KOPT-K1 (cell line): ENCODE results near the gene SNX27.
"Not testable (repeated sequence)": the region's sequence is repeated elsewhere in the genome, so short reads cannot be mapped to it uniquely, and the experiment has no call there.

Experiments used
- H3K27ac ChIP-seq: fragments of 200-600 bp; sonication (generic); 2 replicates; pipeline ENCODE4 v1.5.1; 2016; ENCODE audit warnings: antibody characterized with exemption, mild to moderate bottlenecking, low read depth, low read length; ENCODE audit not compliant: poor library complexity, severe bottlenecking
- H3K36me3 ChIP-seq: fragments of 200-600 bp; sonication (generic); 2 replicates; pipeline ENCODE4 v1.5.1; 2017; ENCODE audit warnings: antibody characterized with exemption, mild to moderate bottlenecking, low read length, moderate library complexity; ENCODE audit not compliant: insufficient read depth
- H3K9me3 ChIP-seq: fragments of 200-600 bp; sonication (generic); 2 replicates; pipeline ENCODE4 v1.5.1; 2017; ENCODE audit warnings: antibody characterized with exemption, low read length, mild to moderate bottlenecking; ENCODE audit not compliant: insufficient read depth, poor library complexity, severe bottlenecking

Gene SNX27

DNA sequence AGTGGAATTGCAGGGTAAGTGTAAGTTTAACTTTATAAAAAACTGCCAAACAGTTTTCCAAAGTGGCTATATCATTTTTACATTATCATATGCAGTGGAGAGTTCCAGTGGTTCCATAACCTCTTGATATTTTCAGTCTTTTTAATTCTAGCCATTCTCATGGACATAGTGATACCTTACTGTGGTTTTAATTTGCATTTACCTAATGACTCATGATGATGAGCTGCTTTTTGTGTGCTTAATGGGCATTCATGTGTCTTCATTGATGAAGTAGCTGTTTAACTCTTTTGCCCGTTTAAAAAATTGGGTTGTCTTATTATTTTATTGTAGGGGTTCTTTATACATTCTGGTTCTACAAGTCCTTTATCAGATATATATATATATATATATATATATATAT lies 29.4 kb downstream of the SNX27 start:
- peaks cover 25% of the 10 kb centered on the region; the same call in 1 of the 2 replicates for H3K36me3 ChIP-seq

DNA sequence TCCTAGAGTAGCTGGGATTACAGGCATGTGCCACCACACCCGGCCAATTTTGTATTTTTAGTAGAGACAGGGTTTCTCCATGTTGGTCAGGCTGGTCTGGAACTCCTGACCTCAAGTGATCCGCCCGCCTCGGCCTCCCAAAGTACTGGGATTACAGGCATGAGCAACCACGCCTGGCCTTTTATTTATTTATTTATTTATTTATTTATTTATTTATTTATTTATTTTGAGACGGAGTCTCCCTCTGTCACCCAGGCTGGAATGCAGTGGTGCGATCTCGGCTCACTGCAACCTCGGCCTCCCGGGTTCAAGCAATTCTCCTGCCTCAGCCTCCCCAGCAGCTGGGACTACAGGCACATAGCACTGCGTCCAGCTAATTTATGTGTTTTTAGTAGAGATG lies 31.2 kb downstream of the SNX27 start:
- not testable (repeated sequence) for H3K27ac ChIP-seq, H3K9me3 ChIP-seq
- H3K36me3 ChIP-seq = peaks cover 25% of the 10 kb centered on the region; the same call in 1 of the 2 replicates

More for the DNA sequence above, 29.4 kb downstream of the SNX27 start:
- Histone ChIP-seq H3K9me3 (no peaks in the 10 kb centered on the region), H3K27ac (no peak overlapping the region)

DNA sequence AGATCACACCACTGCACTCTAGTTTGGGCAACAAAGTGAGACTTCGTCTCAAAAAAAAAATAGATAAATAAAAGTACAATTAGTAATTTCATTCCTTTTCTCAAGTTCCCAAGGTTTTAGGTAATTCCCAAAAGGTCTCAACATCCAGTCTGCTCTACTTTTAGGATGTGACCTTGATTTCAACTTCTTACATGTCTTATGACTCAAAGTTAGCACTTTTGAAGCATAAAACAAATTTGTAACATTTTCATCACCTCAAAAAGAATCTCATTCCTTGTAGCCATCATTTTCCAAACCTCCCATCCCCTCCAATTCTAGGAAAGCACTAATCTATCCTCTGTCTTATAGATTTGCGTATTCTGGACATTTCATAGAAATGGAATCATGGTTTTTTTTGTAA lies 32.2 kb downstream of the SNX27 start:
- no peaks in the 10 kb centered on the region for H3K9me3 ChIP-seq
- H3K36me3 ChIP-seq = peaks cover 23% of the 10 kb centered on the region; the same call in 1 of the 2 replicates

DNA sequence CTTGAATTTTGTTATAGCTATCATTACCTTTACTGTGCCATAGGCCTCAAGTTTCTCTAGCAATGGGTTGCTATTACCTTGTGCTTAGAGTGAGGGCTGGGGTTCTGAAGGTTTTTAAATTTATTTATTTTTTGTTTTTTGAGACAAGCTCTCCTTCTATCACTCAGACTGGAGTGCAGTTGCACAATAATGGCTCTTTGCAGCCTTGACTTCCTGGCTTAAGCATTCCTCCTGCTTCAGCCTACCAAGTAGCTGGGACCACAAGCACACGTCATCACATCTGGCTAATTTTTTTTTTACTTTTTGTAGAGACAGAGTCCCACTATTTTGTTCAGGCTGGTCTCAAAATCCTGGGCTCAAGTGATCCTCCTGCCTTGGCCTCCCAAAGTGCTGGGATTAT lies 41.5 kb downstream of the SNX27 start:
- Histone ChIP-seq H3K27ac (no peak overlapping the region), H3K9me3 (no peaks in the 10 kb centered on the region), H3K36me3 (peaks cover 19% of the 10 kb centered on the region)

More for the DNA sequence above, 32.2 kb downstream of the SNX27 start:
- no peak overlapping the region for H3K27ac ChIP-seq

DNA sequence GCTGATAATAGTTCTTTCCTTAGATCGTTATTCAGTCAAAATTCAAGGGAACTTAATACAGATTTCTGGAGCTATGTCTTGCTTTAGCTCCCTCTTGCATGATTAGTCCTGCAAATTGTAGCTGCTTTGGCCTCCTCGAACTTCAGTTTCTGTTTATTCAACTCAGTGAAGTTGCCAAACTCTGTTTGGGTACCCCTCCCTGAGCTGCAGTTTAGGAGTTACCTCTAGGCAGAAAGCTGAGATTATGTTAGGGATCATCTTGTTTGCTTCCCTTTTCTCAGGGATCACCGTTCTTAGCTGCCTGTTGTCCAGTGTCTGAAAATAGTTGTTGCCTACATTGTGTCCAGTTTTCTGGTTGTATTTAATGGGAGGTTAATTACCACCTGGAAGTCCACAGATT lies 43.5 kb downstream of the SNX27 start:
- H3K36me3 ChIP-seq = peaks cover 36% of the 10 kb centered on the region
- no peaks in the 10 kb centered on the region for H3K9me3 ChIP-seq
- no peak overlapping the region for H3K27ac ChIP-seq

DNA sequence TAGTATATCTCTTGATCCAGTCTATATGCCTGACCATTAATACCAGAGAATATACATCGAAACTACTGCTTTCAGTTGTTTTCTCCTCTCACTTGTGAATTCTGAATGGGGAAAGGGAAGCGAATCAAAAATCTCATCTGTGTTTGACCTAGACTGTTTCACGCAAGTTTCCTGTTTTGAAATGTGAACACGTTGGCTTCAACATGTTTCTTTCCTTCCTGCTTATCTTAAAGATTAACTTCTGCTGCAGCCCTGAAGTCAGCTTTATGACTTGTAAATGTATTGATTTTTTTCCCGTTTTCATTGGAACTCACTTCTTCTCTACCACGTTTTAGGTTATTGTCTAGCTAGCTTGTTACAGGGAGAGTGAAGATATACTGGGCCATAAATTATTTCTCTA lies 49.9 kb downstream of the SNX27 start:
- no peak overlapping the region for H3K27ac ChIP-seq
- no peaks in the 10 kb centered on the region for H3K9me3 ChIP-seq
- peaks cover 67% of the 10 kb centered on the region for H3K36me3 ChIP-seq

DNA sequence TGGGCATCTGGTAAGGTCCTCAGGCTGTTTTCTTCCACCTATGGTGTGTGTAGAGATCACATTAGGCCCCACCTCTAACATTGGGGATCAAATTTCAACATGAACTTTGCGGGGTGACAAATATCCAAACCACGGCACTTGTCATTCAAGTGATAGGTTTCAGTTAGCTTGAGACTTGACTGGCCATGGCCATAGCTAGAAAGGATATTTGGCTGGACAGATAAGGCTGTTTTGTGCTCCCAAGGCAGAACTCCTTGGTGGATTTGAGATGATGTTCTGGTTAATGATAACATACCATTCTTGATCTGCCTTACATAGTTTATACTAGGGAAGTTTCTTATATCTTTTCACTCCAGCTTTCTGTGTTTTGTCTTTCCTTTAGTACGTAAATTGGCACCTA lies 56.2 kb downstream of the SNX27 start:
- Histone ChIP-seq H3K27ac (no peak overlapping the region), H3K36me3 (peaks cover 45% of the 10 kb centered on the region), H3K9me3 (no peaks in the 10 kb centered on the region)

DNA sequence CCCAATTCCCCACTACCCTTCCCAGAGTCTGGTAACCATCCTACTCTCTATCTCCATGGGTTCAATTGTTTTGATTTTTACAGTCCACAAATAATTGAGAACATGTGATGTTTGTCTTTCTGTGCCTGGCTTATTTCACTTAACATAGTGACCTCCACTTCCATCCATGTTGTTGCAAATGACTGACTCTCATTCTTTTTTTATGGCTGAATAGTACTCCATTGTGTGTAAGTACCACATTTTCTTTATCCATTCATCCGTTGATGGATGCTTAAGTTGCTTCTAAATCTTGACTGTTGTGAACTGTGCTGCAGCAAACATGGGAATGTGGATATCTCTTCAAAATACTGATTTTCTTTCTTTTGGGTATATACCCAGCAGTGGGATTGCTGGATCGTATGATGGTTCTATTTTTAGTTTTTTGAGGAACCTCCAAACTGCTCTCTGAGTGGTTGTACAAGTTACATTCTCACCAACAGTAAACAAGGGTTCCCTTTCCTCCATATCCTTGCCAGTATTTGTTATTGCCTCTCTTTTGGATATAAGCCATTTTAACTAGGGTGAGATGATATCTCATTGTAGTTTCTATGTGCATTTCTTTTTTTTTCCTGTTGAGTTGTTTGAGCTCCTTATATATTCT lies 58.3 kb downstream of the SNX27 start:
- peaks cover 39% of the 10 kb centered on the region for H3K36me3 ChIP-seq
- H3K27ac ChIP-seq, H3K9me3 ChIP-seq: not testable (repeated sequence)

DNA sequence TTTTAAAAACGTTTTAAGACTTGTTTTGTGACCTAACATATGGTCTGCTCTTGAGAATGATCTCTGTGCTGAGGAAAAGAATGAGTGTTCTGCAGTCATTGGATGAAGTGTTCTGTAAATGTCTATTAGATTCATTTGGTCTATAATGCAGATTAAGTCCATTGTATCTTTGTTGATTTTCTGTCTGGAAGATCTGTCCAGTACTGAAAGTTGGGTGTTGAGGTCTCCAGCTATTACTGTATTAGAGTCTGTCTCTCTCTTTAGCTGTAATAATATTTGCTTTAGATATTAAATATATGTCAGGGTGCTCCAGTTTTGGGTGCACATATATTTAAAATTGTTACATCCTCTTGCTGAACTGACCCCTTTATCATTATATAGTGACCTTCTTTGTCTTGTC lies 61.6 kb downstream of the SNX27 start:
- Histone ChIP-seq H3K9me3 (no peaks in the 10 kb centered on the region), H3K36me3 (peaks cover 28% of the 10 kb centered on the region), H3K27ac (no peak overlapping the region)

DNA sequence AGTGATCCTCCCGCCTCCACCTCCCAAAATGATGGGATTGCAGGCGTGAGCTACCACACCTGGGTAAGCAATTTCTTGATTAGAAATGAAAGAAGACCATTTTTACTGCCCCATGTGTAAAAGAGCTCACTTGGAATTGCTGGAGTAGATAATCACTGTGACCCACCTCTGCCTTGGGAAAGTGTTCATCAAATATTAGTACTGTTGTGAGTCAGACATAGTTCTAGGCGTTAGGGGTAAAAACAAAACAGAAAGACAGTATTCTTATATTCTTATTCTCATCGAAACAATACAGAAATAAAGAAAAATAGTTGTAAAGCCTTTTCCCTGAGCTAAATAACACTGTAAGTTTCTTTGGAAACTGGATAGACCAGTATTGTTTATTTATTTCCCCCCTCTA lies 68.5 kb downstream of the SNX27 start:
- Histone ChIP-seq H3K36me3 (peaks cover 37% of the 10 kb centered on the region), H3K27ac (no peak overlapping the region), H3K9me3 (no peaks in the 10 kb centered on the region)

DNA sequence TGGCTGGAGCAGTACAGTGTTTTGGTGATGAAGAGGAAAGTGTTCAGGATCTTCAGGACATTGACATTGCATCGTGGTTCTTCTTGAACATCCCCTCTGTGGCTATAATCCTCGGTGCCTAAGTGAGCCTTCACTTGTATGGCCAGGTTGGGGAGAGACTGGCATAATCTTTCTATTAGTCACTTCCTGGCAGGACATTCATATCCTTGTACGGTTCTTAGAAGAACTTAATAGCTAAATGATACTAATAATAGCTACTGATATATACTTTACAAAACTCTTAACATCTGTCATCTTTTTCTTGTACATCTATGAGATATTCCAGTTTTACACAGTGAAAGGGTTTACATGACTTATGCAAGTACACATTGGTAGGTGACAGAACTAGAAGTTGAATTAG lies 69.0 kb downstream of the SNX27 start:
- Histone ChIP-seq H3K36me3 (peaks cover 39% of the 10 kb centered on the region), H3K9me3 (no peaks in the 10 kb centered on the region), H3K27ac (no peak overlapping the region)

DNA sequence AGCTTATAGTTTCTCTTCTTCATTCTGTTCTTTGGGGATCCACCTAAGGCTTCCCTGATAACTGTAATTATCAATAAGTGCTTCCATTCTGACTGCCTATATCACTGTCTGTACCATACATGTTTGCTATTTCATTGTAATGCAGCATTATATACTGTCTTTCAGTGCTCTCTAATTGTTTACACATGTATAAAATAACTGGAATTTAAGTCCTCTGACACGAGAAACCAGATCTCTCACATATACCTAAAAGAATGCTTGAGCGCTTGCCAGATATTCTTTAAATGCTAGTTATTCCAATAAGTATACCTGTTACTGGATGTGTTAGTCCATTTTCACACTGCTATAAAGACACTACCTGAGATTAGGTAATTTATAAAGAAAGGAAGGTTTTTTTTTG lies 70.1 kb downstream of the SNX27 start:
- H3K9me3 ChIP-seq = no peaks in the 10 kb centered on the region
- no peak overlapping the region for H3K27ac ChIP-seq
- H3K36me3 ChIP-seq = peaks cover 40% of the 10 kb centered on the region

DNA sequence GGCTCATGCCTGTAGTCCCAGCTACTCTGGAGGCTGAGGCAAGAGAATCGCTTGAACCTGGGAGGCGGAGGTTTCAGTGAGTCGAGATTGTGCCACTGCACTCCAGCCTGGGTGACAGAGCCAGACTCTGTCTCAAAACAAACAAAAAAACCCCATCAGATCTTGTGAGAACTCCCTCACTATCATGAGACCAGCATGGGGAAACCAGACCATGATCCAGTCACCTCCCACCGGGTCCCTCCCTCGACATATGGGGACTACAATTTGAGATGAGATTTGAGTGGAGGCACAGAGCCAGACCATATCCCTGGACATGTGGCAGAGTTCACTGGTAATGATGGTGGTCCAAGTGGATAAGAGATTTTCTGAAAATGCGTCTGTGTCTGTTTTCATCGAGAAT lies 71.1 kb downstream of the SNX27 start:
- not testable (repeated sequence) for H3K27ac ChIP-seq, H3K9me3 ChIP-seq
- H3K36me3 ChIP-seq = peaks cover 45% of the 10 kb centered on the region

DNA sequence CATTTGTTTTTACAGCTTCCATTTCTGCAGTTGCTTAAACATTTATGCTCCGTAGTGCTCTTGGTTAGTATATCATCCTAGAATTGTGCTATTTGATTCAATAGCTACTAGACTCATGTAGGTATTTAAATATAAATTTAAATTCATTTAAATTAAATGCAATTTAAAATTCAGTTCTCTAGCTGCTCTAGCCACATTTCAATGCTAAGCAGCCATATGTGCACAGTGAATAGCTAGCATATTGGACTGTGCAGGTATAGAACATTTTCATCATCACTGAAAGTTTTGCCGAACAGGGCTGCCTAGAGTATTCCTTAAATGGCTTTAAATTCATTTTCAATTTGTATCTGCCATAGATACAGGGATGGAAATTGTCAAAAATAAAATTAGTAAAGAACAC lies 72.3 kb downstream of the SNX27 start:
- Histone ChIP-seq H3K36me3 (peaks cover 43% of the 10 kb centered on the region), H3K27ac (no peak overlapping the region), H3K9me3 (no peaks in the 10 kb centered on the region)

DNA sequence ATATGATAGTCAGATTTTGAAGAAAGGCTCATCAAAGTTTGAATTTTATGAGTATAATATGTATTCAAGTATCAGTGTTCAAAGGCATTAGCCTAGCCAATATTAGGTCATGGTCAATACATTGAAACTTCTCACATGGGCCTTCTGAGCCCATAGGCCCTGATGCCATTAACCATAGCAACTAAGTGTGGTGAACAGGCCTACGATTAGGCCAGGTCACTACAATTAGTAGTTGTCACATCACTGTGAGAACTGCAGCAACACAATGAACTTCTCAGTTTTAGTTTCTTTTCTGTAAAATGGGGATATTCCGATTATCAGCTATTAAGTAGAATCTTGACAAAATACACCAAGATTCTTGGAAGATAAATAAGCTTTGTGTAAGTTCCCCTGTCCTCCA lies 74.7 kb downstream of the SNX27 start:
- H3K9me3 ChIP-seq = no peaks in the 10 kb centered on the region
- H3K27ac ChIP-seq = no peak overlapping the region
- peaks cover 48% of the 10 kb centered on the region for H3K36me3 ChIP-seq

DNA sequence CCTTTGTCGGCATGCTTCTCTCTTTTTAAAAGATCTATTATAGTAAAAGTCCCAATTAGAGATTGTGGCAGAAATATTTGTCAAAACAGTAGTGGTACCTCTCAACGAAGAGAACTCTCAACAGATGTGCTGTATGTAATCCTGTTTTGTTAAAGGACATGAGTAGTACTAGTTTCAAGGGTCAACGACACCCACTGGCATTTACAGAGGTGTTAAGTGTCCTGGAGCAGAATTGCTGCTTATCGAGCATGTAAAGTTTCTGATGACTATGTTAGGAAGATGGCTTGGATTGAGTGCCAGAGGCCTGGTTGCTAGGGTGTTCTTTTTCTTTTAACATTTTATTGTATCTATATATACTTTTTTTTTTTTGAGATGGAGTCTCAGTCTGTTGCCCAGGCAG lies 77.6 kb downstream of the SNX27 start:
- H3K9me3 ChIP-seq = no peaks in the 10 kb centered on the region
- peaks cover 59% of the 10 kb centered on the region for H3K36me3 ChIP-seq
- no peak overlapping the region for H3K27ac ChIP-seq
